Measurements from ENCODE around the gene RNF113B. TPM values are rescaled to one million over a fixed set of nuclear protein-coding genes. Genes with fewer than 3 reads are reported as not detected.
A peak's percentile ranks its signal among the peaks of the same experiment; 100 is the strongest.

RNF113B gene
- total RNA-seq, 1 donor from 2014 or later, result not detected

- Mint-ChIP-seq H3K9me3 (peaks cover 2% of the 10 kb centered on the region), H3K4me3 (no peak overlapping the region), H3K27ac (ENCODE audit: unreplicated experiment) (peak overlapping the region; percentile 8), H3K36me3 (ENCODE audit: low read depth) (peaks cover 16% of the 10 kb centered on the region), H3K27me3 (ENCODE audit: low read depth) (no peaks in the 10 kb centered on the region), H3K4me1 (peaks cover 46% of the 10 kb centered on the region)
- DNase-seq (ENCODE audit: low read depth, low spot score), result no peak
- TF ChIP-seq, protein P1, sequence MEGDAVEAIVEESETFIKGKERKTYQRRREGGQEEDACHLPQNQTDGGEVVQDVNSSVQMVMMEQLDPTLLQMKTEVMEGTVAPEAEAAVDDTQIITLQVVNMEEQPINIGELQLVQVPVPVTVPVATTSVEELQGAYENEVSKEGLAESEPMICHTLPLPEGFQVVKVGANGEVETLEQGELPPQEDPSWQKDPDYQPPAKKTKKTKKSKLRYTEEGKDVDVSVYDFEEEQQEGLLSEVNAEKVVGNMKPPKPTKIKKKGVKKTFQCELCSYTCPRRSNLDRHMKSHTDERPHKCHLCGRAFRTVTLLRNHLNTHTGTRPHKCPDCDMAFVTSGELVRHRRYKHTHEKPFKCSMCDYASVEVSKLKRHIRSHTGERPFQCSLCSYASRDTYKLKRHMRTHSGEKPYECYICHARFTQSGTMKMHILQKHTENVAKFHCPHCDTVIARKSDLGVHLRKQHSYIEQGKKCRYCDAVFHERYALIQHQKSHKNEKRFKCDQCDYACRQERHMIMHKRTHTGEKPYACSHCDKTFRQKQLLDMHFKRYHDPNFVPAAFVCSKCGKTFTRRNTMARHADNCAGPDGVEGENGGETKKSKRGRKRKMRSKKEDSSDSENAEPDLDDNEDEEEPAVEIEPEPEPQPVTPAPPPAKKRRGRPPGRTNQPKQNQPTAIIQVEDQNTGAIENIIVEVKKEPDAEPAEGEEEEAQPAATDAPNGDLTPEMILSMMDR (conservative IDR thresholded peaks at IDR 0.05), result no peak
Observed at GRCh38 chr13:98157188-98157587, 19.9 kb downstream of the RNF113B start.

- no peak for DNase-seq (ENCODE audit: low read depth, low spot score)
- Mint-ChIP-seq H3K9me3 (no peaks in the 10 kb centered on the region), H3K4me1 (peaks cover 44% of the 10 kb centered on the region), H3K4me3 (no peak overlapping the region), H3K36me3 (ENCODE audit: low read depth) (peaks cover 9% of the 10 kb centered on the region), H3K27ac (ENCODE audit: unreplicated experiment) (no peak overlapping the region), H3K27me3 (ENCODE audit: low read depth) (no peaks in the 10 kb centered on the region)
- TF ChIP-seq, protein P1 (conservative IDR thresholded peaks at IDR 0.05), result no peak
Observed at GRCh38 chr13:98156259-98156658, 20.8 kb downstream of the RNF113B start.

- no peak for DNase-seq (ENCODE audit: low read depth, low spot score)
- Mint-ChIP-seq H3K27ac (ENCODE audit: unreplicated experiment) (no peak overlapping the region), H3K27me3 (ENCODE audit: low read depth) (no peaks in the 10 kb centered on the region), H3K4me1 (peaks cover 47% of the 10 kb centered on the region), H3K36me3 (ENCODE audit: low read depth) (peaks cover 9% of the 10 kb centered on the region), H3K4me3 (no peak overlapping the region), H3K9me3 (no peaks in the 10 kb centered on the region)
- TF ChIP-seq, protein P1 (conservative IDR thresholded peaks at IDR 0.05), result no peak
Observed at GRCh38 chr13:98155475-98156109, 21.5 kb downstream of the RNF113B start.

GRCh38 chr13:98150832-98151479 is 26.1 kb downstream of the RNF113B start:
- TF ChIP-seq, protein P1 (conservative IDR thresholded peaks at IDR 0.05), result no peak
- DNase-seq (ENCODE audit: low read depth, low spot score), result no peak
- H3K36me3 Mint-ChIP-seq (ENCODE audit: low read depth), result peaks cover 10% of the 10 kb centered on the region
- no peaks in the 10 kb centered on the region for H3K9me3 Mint-ChIP-seq
- H3K27me3 Mint-ChIP-seq (ENCODE audit: low read depth), result no peaks in the 10 kb centered on the region
- peaks cover 66% of the 10 kb centered on the region for H3K4me1 Mint-ChIP-seq
- H3K4me3 Mint-ChIP-seq, result peak overlapping the region; percentile 47
- no peak overlapping the region for H3K27ac Mint-ChIP-seq (ENCODE audit: unreplicated experiment)

DNA sequence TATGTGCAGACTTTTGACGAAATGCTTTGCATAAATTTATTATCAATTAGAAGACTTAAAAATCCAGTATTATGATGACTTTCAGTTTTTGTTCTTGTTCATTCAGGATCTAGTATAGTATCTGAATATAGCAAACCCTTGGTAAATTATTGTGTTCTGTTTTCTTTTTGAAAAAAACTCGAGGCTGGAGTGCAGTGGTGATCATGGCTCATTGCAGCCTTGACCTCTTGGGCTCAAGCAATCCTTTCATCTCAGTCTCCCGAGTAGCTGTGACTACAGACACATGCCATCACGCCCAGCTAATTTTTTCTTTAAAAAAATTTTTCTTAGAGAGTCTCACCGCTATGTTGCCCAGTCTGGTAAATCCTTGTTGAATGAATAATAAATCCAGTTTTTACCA is 29.5 kb downstream of the RNF113B start:
- H3K9me3 Mint-ChIP-seq, result no peaks in the 10 kb centered on the region
- H3K36me3 Mint-ChIP-seq (ENCODE audit: low read depth), result peaks cover 8% of the 10 kb centered on the region
- no peaks in the 10 kb centered on the region for H3K27me3 Mint-ChIP-seq (ENCODE audit: low read depth)
- TF ChIP-seq, protein P1 (conservative IDR thresholded peaks at IDR 0.05), result no peak
- H3K4me1 Mint-ChIP-seq, result peaks cover 76% of the 10 kb centered on the region
- no peak for DNase-seq (ENCODE audit: low read depth, low spot score)
- peak overlapping the region; percentile 68 for H3K4me3 Mint-ChIP-seq
- no peak overlapping the region for H3K27ac Mint-ChIP-seq (ENCODE audit: unreplicated experiment)

All from neural crest cell (in vitro differentiated cells).